ENCODE data around the gene NMNAT1. TPM values are rescaled to one million over a fixed set of nuclear protein-coding genes. Genes with fewer than 3 reads are reported as not detected.

The NMNAT1 gene
- total RNA-seq, 4 donors from 2014 or later = 4.7 to 13.7 (median 5.8) TPM

DNA sequence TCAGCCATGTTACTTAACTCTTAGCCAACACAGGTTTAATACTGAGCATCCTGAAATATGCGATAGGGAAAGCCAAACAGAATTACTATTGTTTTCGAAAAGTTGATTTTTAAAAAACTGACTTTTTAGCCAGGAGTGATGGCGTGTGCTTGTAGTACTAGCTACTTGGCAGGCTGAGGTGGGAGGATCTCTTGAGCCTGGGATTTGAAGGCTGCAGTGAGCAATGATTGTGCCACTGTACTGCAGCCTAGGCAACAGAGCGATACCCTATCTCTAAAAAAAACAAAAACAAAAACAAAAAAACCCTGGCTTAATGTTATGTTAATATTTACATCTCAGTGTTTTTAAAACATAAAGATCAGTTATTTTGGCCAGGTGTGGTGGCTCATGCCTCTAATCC, 16.7 kb downstream of the NMNAT1 start:
- no peaks in the 10 kb centered on the region for H3K36me3 ChIP-seq
- H3K27me3 ChIP-seq = no peaks in the 10 kb centered on the region
- no peak overlapping the region for H3K4me3 ChIP-seq
- TF ChIP-seq, protein P1, sequence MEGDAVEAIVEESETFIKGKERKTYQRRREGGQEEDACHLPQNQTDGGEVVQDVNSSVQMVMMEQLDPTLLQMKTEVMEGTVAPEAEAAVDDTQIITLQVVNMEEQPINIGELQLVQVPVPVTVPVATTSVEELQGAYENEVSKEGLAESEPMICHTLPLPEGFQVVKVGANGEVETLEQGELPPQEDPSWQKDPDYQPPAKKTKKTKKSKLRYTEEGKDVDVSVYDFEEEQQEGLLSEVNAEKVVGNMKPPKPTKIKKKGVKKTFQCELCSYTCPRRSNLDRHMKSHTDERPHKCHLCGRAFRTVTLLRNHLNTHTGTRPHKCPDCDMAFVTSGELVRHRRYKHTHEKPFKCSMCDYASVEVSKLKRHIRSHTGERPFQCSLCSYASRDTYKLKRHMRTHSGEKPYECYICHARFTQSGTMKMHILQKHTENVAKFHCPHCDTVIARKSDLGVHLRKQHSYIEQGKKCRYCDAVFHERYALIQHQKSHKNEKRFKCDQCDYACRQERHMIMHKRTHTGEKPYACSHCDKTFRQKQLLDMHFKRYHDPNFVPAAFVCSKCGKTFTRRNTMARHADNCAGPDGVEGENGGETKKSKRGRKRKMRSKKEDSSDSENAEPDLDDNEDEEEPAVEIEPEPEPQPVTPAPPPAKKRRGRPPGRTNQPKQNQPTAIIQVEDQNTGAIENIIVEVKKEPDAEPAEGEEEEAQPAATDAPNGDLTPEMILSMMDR (IDR thresholded peaks at IDR 0.05) = no peak
- TF ChIP-seq EP300 (IDR thresholded peaks at IDR 0.05) (no peak), POLR2AphosphoS5 (IDR thresholded peaks at IDR 0.05) (no peak), POLR2A (IDR thresholded peaks at IDR 0.05) (no peak)
- WGBS = 75% methylated on average over 4 of the region's 4 CpGs
- H3K9me3 ChIP-seq = no peaks in the 10 kb centered on the region
- H3K27ac ChIP-seq = no peak overlapping the region
- peaks cover 3% of the 10 kb centered on the region for H3K4me1 ChIP-seq
- DNase-seq (ENCODE audit: low spot score in 2 of 2) = no peak

DNA sequence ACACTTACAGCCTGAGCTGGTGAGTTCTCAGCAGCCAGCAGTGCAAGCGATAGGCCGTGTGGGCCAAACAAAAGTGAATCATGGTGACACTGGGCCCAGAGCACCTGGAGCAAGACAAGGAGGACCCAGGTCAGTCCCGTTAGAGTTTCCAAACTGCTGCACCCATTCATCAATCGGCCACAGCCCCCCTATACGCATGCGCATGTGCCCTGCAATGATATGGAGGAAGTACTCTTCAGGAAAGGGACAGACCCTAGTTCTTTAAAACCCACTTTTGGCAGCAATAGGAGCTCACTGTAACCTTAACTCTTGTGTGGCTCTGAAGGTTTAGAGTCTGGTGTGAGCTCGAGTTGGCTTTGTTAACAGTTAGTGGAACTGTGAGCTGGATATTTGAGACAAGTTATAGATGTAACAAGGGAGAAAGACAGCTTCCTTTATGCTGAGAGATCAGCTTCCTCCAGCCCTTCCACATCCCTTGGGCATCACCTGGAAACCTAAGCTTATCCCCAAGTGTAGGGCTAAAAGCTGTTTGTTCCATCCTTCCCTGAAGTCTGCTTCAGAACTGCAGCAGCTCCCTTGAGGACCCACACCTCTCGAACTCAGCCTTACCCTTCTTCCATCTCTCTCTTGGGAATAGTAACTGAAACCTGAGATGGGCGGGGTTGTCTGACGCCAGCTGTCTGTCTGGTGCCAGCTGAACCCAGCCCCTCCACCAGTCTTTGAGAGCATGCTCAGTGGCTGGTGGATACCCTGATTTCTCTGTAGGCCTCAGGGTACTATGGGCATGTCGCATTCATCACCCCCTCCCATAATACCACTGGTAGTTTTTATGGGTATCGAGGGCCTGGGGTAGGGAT, 17.7 kb downstream of the NMNAT1 start:
- Histone ChIP-seq H3K36me3 (no peaks in the 10 kb centered on the region), H3K9me3 (no peaks in the 10 kb centered on the region), H3K27ac (no peak overlapping the region), H3K4me3 (no peak overlapping the region), H3K4me1 (peaks cover 3% of the 10 kb centered on the region), H3K27me3 (no peaks in the 10 kb centered on the region)
- WGBS = 70% methylated on average over 12 of the region's 12 CpGs
- no peak for DNase-seq (ENCODE audit: low spot score in 2 of 2)
- no peak for TF ChIP-seq POLR2AphosphoS5 (IDR thresholded peaks at IDR 0.05)
- TF ChIP-seq EP300 (IDR thresholded peaks at IDR 0.05) = no peak
- no peak for TF ChIP-seq POLR2A (IDR thresholded peaks at IDR 0.05)
- TF ChIP-seq, protein P1 (IDR thresholded peaks at IDR 0.05) = no peak

DNA sequence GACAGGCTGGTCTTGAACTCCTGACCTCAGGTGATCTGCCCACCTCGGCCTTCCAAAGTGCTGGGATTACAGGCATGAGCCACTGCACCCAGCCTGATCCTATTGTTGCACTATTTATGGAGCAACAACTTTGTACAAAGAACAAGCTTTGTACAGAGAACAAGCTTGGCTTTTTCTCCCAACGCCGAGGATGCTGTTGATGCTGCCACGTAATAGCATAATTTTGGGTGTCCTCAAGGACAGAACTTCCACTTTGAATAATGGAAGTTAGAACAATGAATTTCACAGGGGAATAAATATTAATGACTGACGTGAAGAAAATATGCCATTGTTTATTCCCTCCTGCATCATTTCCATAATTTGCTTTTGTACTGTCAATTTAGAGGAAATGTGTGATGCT, 41.0 kb downstream of the NMNAT1 start:
- Histone ChIP-seq H3K9me3 (no peaks in the 10 kb centered on the region), H3K27me3 (no peaks in the 10 kb centered on the region), H3K27ac (no peak overlapping the region), H3K4me3 (no peak overlapping the region), H3K36me3 (peaks cover 37% of the 10 kb centered on the region), H3K4me1 (no peaks in the 10 kb centered on the region)
- no peak for DNase-seq (ENCODE audit: low spot score in 2 of 2)
- no peak for TF ChIP-seq POLR2AphosphoS5 (IDR thresholded peaks at IDR 0.05)
- TF ChIP-seq, protein P1 (IDR thresholded peaks at IDR 0.05) = no peak
- no peak for TF ChIP-seq EP300 (IDR thresholded peaks at IDR 0.05)
- TF ChIP-seq POLR2A (IDR thresholded peaks at IDR 0.05) = no peak
- WGBS = 87% methylated on average over 5 of the region's 5 CpGs

DNA sequence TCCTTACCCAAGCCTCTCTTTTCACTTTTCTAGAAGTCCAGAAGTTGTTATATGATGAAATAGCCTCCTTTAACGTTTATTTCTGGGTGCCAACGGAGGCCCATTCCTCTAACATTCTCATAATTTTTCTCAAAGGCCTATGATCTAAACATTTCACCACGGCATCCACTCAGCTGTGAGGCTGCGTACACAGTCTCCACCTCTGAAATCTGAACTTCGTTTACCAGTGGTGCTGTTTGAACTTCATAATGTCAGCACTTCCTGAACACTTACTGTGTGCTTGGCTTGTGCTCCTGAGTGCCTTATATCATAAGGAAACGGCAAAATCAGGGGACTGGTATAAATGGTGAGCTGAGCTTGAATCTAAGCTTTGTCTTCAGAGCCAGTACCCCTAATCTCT, 41.7 kb downstream of the NMNAT1 start:
- 62% methylated on average over 6 of the region's 6 CpGs for WGBS
- DNase-seq (ENCODE audit: low spot score in 2 of 2) = no peak
- no peak overlapping the region for H3K27ac ChIP-seq
- no peaks in the 10 kb centered on the region for H3K27me3 ChIP-seq
- no peak overlapping the region for H3K4me3 ChIP-seq
- no peaks in the 10 kb centered on the region for H3K9me3 ChIP-seq
- no peaks in the 10 kb centered on the region for H3K4me1 ChIP-seq
- H3K36me3 ChIP-seq = peaks cover 37% of the 10 kb centered on the region
- no peak for TF ChIP-seq POLR2A (IDR thresholded peaks at IDR 0.05)
- TF ChIP-seq POLR2AphosphoS5 (IDR thresholded peaks at IDR 0.05) = no peak

DNA sequence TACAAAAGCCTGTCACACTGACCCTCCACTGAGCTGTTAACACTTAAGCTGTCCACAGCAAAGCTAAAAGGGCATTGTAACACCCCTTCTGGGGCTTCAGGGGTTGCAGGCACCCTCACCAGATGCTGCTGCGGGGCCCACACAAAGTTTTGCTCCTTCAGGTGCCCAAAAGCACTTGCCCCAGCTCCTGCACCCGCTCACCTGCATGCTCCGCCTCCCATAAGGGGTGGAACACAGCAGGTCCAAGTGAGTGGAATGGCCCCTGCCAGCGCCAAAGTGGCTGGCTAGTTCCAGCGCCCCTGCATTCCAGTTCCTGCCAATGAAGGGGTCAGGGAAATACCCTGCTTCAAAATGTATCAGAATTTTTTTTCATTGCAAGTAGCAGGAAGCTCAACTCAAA, 46.5 kb downstream of the NMNAT1 start:
- DNase-seq (ENCODE audit: low spot score in 2 of 2) = no peak
- Histone ChIP-seq H3K27me3 (no peaks in the 10 kb centered on the region), H3K36me3 (no peaks in the 10 kb centered on the region), H3K4me3 (no peak overlapping the region), H3K27ac (no peak overlapping the region), H3K9me3 (no peaks in the 10 kb centered on the region), H3K4me1 (no peaks in the 10 kb centered on the region)
- 92% methylated on average over 5 of the region's 5 CpGs for WGBS
- TF ChIP-seq POLR2AphosphoS5 (IDR thresholded peaks at IDR 0.05) = no peak
- no peak for TF ChIP-seq EP300 (IDR thresholded peaks at IDR 0.05)
- TF ChIP-seq, protein P1 (IDR thresholded peaks at IDR 0.05) = no peak
- no peak for TF ChIP-seq POLR2A (IDR thresholded peaks at IDR 0.05)

Measured in suprapubic skin (tissue), 4 donors.